Adrenal gland (tissue), 12 donors: Measurements from ENCODE around the gene SLC9B2. TPM values are rescaled to one million over a fixed set of nuclear protein-coding genes. Genes with fewer than 3 reads are reported as not detected.

Source experiments
- DNase-seq, 7 donors: peaks; one replicate each; pipeline ENCODE4 v3.0.0-alpha.2; 2019 to 2020
- H3K27ac ChIP-seq, 5 donors: fragments of 200-600 bp; sonication (generic) in 4 of 5; 1 replicate in 3 of 5; 2 replicates in 2 of 5; pipeline versions ENCODE4 v1.5.1 to v1.8.0; 2016 to 2020; ENCODE audit warnings: mild to moderate bottlenecking in 1 of 5
- H3K27me3 ChIP-seq: fragments of 200-600 bp; 2 replicates; pipeline ENCODE4 v1.8.0; 2021
- H3K36me3 ChIP-seq, 2 donors: fragments of 200-600 bp; replicated peaks in 1 of 2; 1 replicate in 1 of 2; 2 replicates in 1 of 2; pipeline versions ENCODE4 v1.5.1 to v1.8.0; 2018 to 2022
- H3K4me1 ChIP-seq, 2 donors: fragments of 200-600 bp; replicated peaks in 1 of 2; 1 replicate in 1 of 2; 2 replicates in 1 of 2; pipeline versions ENCODE4 v1.5.1 to v1.8.0; 2018 to 2021
- H3K4me3 ChIP-seq, 4 donors: fragments of 200-600 bp; sonication (generic) in 3 of 4; one replicate each; pipeline ENCODE4 v1.5.1; 2016 to 2018
- H3K9me3 ChIP-seq, 3 donors: fragments of 200-600 bp; sonication (generic) in 1 of 3; replicated peaks in 1 of 3; 1 replicate in 2 of 3; 2 replicates in 1 of 3; pipeline versions ENCODE4 v1.5.1 to v1.8.0; 2016 to 2021
- POLR2A ChIP-seq, 2 donors: fragments of 450-650 bp; IDR thresholded peaks; one replicate each; pipeline ENCODE4 v1.6.1; 2017; ENCODE audit warnings: antibody characterized with exemption in 2 of 2, mild to moderate bottlenecking in 2 of 2, moderate library complexity in 1 of 2
- WGBS, 4 donors: extraction: QIAGEN DNeasy Blood & Tissue Kit in 2 of 4; methylation state at CpG; one replicate each; pipeline versions ENCODE4 v1.1.5 to v1.1.7; 2013 to 2017; 5-methylcytosine and 5-hydroxymethylcytosine counted together
- intact Hi-C, 2 donors: fragments of 100-400 bp; cut with DNase I; formaldehyde crosslinking; loops; one replicate each; pipeline versions ENCODE4 v1.14.1 to v1.15.0; 2022 to 2023
- polyA plus RNA-seq, 3 donors: library from polyadenylated mRNA; stranded (reverse); fragments of 200-250 nt in 2 of 3; fragments of 350-450 nt in 1 of 3; fragmentation: Illumina TruSeq in 1 of 3; extraction: RNeasy Lipid Tissue Mini Kit (QIAGEN cat#74804) in 1 of 3; gene quantifications; one replicate each; pipeline ENCODE4 v1.2.3, GENCODE V29; 2013 to 2014
- total RNA-seq, 9 donors: library from RNA; depleted of rRNA in 4 of 9; stranded (reverse); fragments of >200 nt in 4 of 9; fragments of 120-200 nt in 1 of 9; fragmentation: NEBNext Ultra II Directional in 1 of 9; extraction: Animal tissue kit (Norgen Biotek cat#: 25700) in 1 of 9; gene quantifications; one replicate each; pipeline versions ENCODE4 v1.1.0 to v1.2.4, GENCODE V29; 2013 to 2023
- TF ChIP-seq, protein P1 (sequence below), 6 experiments: fragments of 450-650 bp in 4 of 6; fragments of 200-600 bp in 2 of 6; sonication (generic) in 1 of 6; IDR thresholded peaks; 1 replicate in 5 of 6; 2 replicates in 1 of 6; pipeline versions ENCODE4 v1.5.1 to v1.8.0; 2016 to 2021; ENCODE audit warnings: antibody characterized with exemption in 6 of 6, mild to moderate bottlenecking in 2 of 6, moderate library complexity in 1 of 6
- donor health status: healthy with polysubstance abuse.
- donor health status: Bipolar disorder and iron deficiency.
- donor health status: DM: yes; HTN: yes; CAD: no.
- donor health status: DM: no; HTN: no; CAD: no.
- donor health status: DM: no; HTN: no; CAD: no.
- donor health status: DM: yes; HTN: yes; CAD: no.

Gene SLC9B2
- total and polyA plus RNA-seq, 12 donors: 7.2 to 16.3 (median 13.8) TPM

DNA sequence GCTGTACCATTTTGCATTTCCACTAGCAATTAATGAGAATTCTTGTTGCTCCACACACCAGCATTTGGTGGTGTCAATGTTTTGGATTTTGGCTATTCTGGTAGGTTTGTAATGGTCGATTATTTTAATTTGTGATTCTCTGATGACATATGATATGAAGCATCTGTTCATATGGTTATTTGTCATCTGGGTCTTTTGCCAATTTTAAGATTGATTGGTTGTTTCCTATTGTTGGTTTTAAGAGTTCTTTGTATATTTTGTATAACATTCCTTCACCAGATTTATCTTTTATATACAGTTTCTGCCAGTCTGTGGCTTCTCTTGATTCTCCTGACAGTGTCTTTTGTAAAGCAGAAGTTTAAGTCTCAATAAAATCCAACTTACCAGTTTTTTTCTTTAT lies 41.6 kb upstream of the SLC9B2 start:
- TF ChIP-seq, protein P1, sequence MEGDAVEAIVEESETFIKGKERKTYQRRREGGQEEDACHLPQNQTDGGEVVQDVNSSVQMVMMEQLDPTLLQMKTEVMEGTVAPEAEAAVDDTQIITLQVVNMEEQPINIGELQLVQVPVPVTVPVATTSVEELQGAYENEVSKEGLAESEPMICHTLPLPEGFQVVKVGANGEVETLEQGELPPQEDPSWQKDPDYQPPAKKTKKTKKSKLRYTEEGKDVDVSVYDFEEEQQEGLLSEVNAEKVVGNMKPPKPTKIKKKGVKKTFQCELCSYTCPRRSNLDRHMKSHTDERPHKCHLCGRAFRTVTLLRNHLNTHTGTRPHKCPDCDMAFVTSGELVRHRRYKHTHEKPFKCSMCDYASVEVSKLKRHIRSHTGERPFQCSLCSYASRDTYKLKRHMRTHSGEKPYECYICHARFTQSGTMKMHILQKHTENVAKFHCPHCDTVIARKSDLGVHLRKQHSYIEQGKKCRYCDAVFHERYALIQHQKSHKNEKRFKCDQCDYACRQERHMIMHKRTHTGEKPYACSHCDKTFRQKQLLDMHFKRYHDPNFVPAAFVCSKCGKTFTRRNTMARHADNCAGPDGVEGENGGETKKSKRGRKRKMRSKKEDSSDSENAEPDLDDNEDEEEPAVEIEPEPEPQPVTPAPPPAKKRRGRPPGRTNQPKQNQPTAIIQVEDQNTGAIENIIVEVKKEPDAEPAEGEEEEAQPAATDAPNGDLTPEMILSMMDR (IDR thresholded peaks at IDR 0.05): no peak
- no peak for TF ChIP-seq POLR2A (IDR thresholded peaks at IDR 0.05)
- H3K36me3 ChIP-seq: no peaks in the 10 kb centered on the region
- no peaks in the 10 kb centered on the region for H3K4me1 ChIP-seq
- H3K4me3 ChIP-seq: no peak overlapping the region
- WGBS, 4 donors: 81 to 89% (median 86%) methylated on average over 1 of the region's 1 CpG
- H3K27me3 ChIP-seq: no peaks in the 10 kb centered on the region
- peaks cover 0 to 5% (median 0%) of the 10 kb centered on the region in 3 donors for H3K9me3 ChIP-seq
- H3K27ac ChIP-seq: no peak overlapping the region
- no peak for DNase-seq
- intact Hi-C loops: no loop called here

DNA sequence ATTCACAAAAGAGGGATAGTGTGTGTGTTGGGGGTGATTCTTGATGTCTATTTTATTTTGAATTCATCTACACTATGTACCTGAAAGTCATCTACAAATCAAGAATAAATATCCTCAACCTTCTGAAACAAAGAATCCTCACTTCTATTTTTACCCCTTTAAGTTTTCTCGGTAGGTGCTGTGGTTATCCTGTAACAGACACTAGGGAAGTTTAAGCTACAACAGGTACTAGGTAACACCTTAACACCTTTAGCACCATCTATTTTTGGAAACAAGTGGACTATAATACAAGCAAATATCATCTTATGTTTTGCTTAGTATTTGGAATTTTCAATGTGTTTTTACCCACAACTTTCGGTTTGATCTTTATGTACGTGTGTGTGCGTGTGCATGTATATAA lies 35.0 kb upstream of the SLC9B2 start:
- WGBS, 4 donors: 77 to 97% (median 87%) methylated on average over 4 of the region's 4 CpGs

GRCh38 chr4:103108542-103108941 lies 32.0 kb upstream of the SLC9B2 start:
- intact Hi-C loops: loop anchor here in 1 of 2 donors (10.0 kb wide), 1 partner anchor 664 kb away; no protein-coding TSS in a partner anchor
- H3K4me1 ChIP-seq: no peaks in the 10 kb centered on the region
- no peaks in the 10 kb centered on the region for H3K9me3 ChIP-seq
- DNase-seq: no peak
- H3K36me3 ChIP-seq: no peaks in the 10 kb centered on the region
- no peak overlapping the region for H3K4me3 ChIP-seq
- TF ChIP-seq, protein P1 (IDR thresholded peaks at IDR 0.05): no peak
- TF ChIP-seq POLR2A (IDR thresholded peaks at IDR 0.05): no peak
- 90 to 96% (median 92%) methylated on average over 4 of the region's 4 CpGs for WGBS, 4 donors
- H3K27me3 ChIP-seq: no peaks in the 10 kb centered on the region
- H3K27ac ChIP-seq: no peak overlapping the region

More for the DNA sequence above, 35.0 kb upstream of the SLC9B2 start:
- no peak for DNase-seq
- Histone ChIP-seq H3K4me1 (no peaks in the 10 kb centered on the region), H3K27ac (no peak overlapping the region), H3K36me3 (no peaks in the 10 kb centered on the region), H3K4me3 (no peak overlapping the region), H3K9me3 (no peaks in the 10 kb centered on the region), H3K27me3 (no peaks in the 10 kb centered on the region)
- intact Hi-C loops: no loop called here
- TF ChIP-seq POLR2A (IDR thresholded peaks at IDR 0.05): no peak
- TF ChIP-seq, protein P1 (IDR thresholded peaks at IDR 0.05): no peak

DNA sequence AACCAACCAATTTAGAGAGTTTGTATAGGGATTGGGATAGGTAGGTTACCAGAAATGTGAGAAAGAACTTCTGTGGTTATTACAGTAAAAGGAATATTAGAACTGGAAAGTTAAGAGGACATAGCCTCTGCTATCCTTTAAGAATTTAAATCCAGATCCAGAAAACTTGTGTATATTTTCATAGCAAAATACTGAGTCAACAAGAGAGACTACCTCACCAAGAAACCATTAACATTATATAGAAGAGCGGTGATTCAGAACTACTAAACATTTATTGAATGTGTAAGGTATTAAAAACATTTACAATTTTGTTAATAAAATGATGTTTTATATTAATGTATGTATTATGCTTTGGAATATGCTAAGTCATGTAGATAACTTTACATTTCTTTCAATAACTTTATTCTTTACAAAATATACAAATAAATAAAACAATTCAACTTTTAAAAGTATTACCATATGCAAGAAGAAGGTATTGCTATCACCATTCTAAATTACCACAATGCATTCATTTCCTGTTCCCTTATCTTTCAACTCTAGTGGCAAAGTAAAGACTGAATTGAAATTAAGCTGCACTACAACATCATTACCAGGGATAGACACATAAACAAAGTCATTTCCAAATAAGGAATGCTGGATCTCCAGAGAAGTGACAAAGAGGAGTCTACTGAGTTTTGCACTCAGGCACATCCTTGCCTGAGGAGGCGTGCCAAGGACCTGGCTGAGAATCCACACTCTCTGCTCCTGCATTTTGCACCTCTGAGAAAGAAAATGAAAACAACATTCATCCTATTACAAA lies 29.2 kb upstream of the SLC9B2 start:
- H3K4me1 ChIP-seq: no peaks in the 10 kb centered on the region
- no peak overlapping the region for H3K27ac ChIP-seq
- no peak overlapping the region for H3K4me3 ChIP-seq
- H3K27me3 ChIP-seq: no peaks in the 10 kb centered on the region
- WGBS, 4 donors: 93 to 100% (median 97%) methylated on average over 2 of the region's 2 CpGs
- no peak for DNase-seq
- H3K9me3 ChIP-seq: no peaks in the 10 kb centered on the region
- no peaks in the 10 kb centered on the region for H3K36me3 ChIP-seq
- intact Hi-C loops: loop anchor here in 1 of 2 donors (10.0 kb wide), 1 partner anchor 661 kb away; no protein-coding TSS in a partner anchor
- TF ChIP-seq, protein P1 (IDR thresholded peaks at IDR 0.05): no peak
